ENCODE results near the gene HMX2. TPM values are rescaled to one million over a fixed set of nuclear protein-coding genes. Genes with fewer than 3 reads are reported as not detected.

The HMX2 gene
- total RNA-seq, 1 experiment from 2014 or later = 0.46 TPM

DNA sequence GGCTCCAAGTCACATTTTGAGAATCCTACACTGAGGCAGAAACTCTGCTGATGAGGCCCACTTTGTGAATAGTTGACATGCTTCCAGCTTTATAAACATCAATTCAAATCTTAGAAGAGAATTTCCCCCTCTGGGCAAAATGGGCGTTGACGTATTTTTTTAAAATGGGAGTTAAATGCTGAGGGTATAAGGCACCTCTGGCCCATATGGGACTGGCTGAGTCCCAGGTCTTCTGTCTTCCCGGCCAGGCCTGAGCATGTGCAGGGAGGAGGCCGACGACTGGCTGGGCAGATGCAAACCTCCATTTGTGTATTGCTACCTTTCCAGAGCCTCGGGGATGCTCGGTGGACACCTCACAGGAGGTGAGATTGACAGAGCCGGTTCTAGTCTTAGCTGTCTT, 44.0 kb downstream of the HMX2 start:
- H3K23ac ChIP-seq (ENCODE audit: insufficient read length, low read depth, low read length) = no peak overlapping the region
- no peak overlapping the region for H3K27ac ChIP-seq (ENCODE audit: insufficient read length, low read depth, low read length)
- H2AFZ ChIP-seq (ENCODE audit: low read length) = no peak overlapping the region
- H3K4me1 ChIP-seq (ENCODE audit: insufficient read depth, low read length) = peaks cover 6% of the 10 kb centered on the region; the same call in 1 of the 2 replicates
- H2BK15ac ChIP-seq (ENCODE audit: low read depth, low read length) = no peak overlapping the region
- no peak overlapping the region for H3K4me3 Mint-ChIP-seq
- no peak overlapping the region for H3K4ac ChIP-seq (ENCODE audit: low read depth, low read length)
- H3K4me1 Mint-ChIP-seq = peaks cover 15 to 37% of the 10 kb centered on the region in 2 experiments
- TF ChIP-seq, protein P1, sequence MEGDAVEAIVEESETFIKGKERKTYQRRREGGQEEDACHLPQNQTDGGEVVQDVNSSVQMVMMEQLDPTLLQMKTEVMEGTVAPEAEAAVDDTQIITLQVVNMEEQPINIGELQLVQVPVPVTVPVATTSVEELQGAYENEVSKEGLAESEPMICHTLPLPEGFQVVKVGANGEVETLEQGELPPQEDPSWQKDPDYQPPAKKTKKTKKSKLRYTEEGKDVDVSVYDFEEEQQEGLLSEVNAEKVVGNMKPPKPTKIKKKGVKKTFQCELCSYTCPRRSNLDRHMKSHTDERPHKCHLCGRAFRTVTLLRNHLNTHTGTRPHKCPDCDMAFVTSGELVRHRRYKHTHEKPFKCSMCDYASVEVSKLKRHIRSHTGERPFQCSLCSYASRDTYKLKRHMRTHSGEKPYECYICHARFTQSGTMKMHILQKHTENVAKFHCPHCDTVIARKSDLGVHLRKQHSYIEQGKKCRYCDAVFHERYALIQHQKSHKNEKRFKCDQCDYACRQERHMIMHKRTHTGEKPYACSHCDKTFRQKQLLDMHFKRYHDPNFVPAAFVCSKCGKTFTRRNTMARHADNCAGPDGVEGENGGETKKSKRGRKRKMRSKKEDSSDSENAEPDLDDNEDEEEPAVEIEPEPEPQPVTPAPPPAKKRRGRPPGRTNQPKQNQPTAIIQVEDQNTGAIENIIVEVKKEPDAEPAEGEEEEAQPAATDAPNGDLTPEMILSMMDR (conservative IDR thresholded peaks at IDR 0.05) = no peak
- no peak overlapping the region for H3K18ac ChIP-seq (ENCODE audit: insufficient read length, low read depth, low read length)
- H4K20me1 ChIP-seq (ENCODE audit: control insufficient read depth, insufficient read depth, insufficient read length) = no peaks in the 10 kb centered on the region
- H4K5ac ChIP-seq (ENCODE audit: insufficient read length, low read depth, low read length) = no peak overlapping the region
- no peak overlapping the region for H2BK12ac ChIP-seq (ENCODE audit: insufficient read length, low read depth, low read length)
- H3K79me1 ChIP-seq (ENCODE audit: insufficient read depth, low read depth, low read length, poor library complexity, severe bottlenecking) = no peaks in the 10 kb centered on the region
- H3K27me3 ChIP-seq (ENCODE audit: insufficient read depth, low read length) = no peaks in the 10 kb centered on the region
- H3K14ac ChIP-seq (ENCODE audit: insufficient read depth, low read length) = no peak overlapping the region
- no peak overlapping the region for H4K8ac ChIP-seq (replicated peaks; ENCODE audit: insufficient read length, low read depth, low read length)
- no peak overlapping the region for H3K27ac Mint-ChIP-seq
- DNase-seq = no peak
- H3K79me2 ChIP-seq (ENCODE audit: insufficient read depth, low read length) = 0 out of 2 replicates have a peak, but pooled peaks cover 1% of the 10 kb centered on the region
- H3K9ac ChIP-seq (ENCODE audit: extremely low read depth, insufficient read length, low read length) = no peak overlapping the region
- no peak overlapping the region for H4K91ac ChIP-seq (ENCODE audit: insufficient read length, low read depth, low read length)
- H2AK5ac ChIP-seq (ENCODE audit: insufficient read length, low read length) = no peak overlapping the region
- H2BK120ac ChIP-seq (ENCODE audit: low read depth, low read length, poor library complexity, severe bottlenecking) = no peak overlapping the region
- H2BK20ac ChIP-seq (ENCODE audit: low read depth, low read length, poor library complexity, severe bottlenecking) = no peak overlapping the region
- no peak overlapping the region for H2BK5ac ChIP-seq (ENCODE audit: insufficient read length, low read length)
- H3K56ac ChIP-seq (ENCODE audit: insufficient read length, low read depth, low read length) = no peak overlapping the region
- no peaks in the 10 kb centered on the region for H3K9me3 ChIP-seq (ENCODE audit: control insufficient read depth, low read depth, low read length)
- no peaks in the 10 kb centered on the region for H3K9me3 Mint-ChIP-seq
- no peak overlapping the region for H3K4me2 ChIP-seq (ENCODE audit: insufficient read depth, insufficient read length, low read length)
- H3T11ph ChIP-seq (ENCODE audit: low read length) = no peak overlapping the region
- H3K36me3 Mint-ChIP-seq (ENCODE audit: insufficient read depth in 1 of 3, low read depth in 3 of 3) = peaks cover 4 to 6% (median 6%) of the 10 kb centered on the region in 3 experiments; a peak in 6 of 7 replicates
- H3K23me2 ChIP-seq (ENCODE audit: insufficient read length, low read depth, low read length, poor library complexity, severe bottlenecking) = no peaks in the 10 kb centered on the region
- H3K27me3 Mint-ChIP-seq (ENCODE audit: low read depth) = no peaks in the 10 kb centered on the region
- no CpG with 5 or more reads among the region's 8 CpGs for WGBS (ENCODE audit: extremely low coverage, insufficient read length, low lambda C conversion rate)
